IMR-90 (cell line): ENCODE data around the gene ATRAID. TPM values are rescaled to one million over a fixed set of nuclear protein-coding genes. Genes with fewer than 3 reads are reported as not detected.

Source experiments
- ATAC-seq: fragments of 200-7000 bp; cut with Tn5 transposase; 2 replicates; pipeline ENCODE4 v1.9.1; 2020; ENCODE audit warnings: low read depth, mild to moderate bottlenecking, moderate library complexity
- BruUV-seq: library from RNA; stranded (reverse); fragments of 400-500 nt; replicated peaks from 2 replicates; lab custom pipeline; 2021; lab: Mats Ljungman, UMichigan
- CTCF ChIA-PET: fragments of 300-600 bp; formaldehyde crosslinking; extraction: SDS; loops from one replicate; lab custom pipeline; 2021; ENCODE audit warnings: antibody characterized with exemption; lab: Yijun Ruan, JAX
- POLR2A ChIA-PET: fragments of 300-600 bp; sonication (Branson Sonifier 250); formaldehyde crosslinking; loops from one replicate; lab custom pipeline; 2022; ENCODE audit warnings: antibody characterized with exemption; ENCODE audit not compliant: unreplicated experiment; lab: Charles Lee
- DNase-seq: peaks from one replicate; pipeline ENCODE4 v3.0.0; 2013
- H2AFZ ChIP-seq: replicated peaks from 2 replicates; pipeline ENCODE3; 2013; ENCODE audit warnings: low read length, mild to moderate bottlenecking; ENCODE audit not compliant: poor library complexity
- H2AK5ac ChIP-seq: 2 replicates; pipeline ENCODE4 v1.6.1; 2013; ENCODE audit warnings: low read depth, low read length, inconsistent platforms
- H2AK9ac ChIP-seq: replicated peaks from 2 replicates; pipeline ENCODE3; 2013; ENCODE audit warnings: mild to moderate bottlenecking, low read depth, low read length, moderate library complexity; ENCODE audit not compliant: poor library complexity
- H2BK120ac ChIP-seq: 2 replicates; pipeline ENCODE4 v1.6.1; 2013; ENCODE audit warnings: low read depth, low read length, inconsistent platforms
- H2BK15ac ChIP-seq: 3 replicates; pipeline ENCODE4 v1.6.1; 2013; ENCODE audit warnings: low read depth, low read length, inconsistent platforms
- H2BK20ac ChIP-seq: 2 replicates; pipeline ENCODE4 v1.6.1; 2013; ENCODE audit warnings: low read depth, mild to moderate bottlenecking, inconsistent platforms, low read length, moderate library complexity
- H2BK5ac ChIP-seq: 2 replicates; pipeline ENCODE4 v1.6.1; 2013; ENCODE audit warnings: mild to moderate bottlenecking, low read depth, low read length, inconsistent platforms; ENCODE audit not compliant: poor library complexity, severe bottlenecking
- H3K14ac ChIP-seq: replicated peaks from 2 replicates; pipeline ENCODE4 v1.6.1; 2013; ENCODE audit warnings: low read depth, low read length, inconsistent platforms
- H3K18ac ChIP-seq: 2 replicates; pipeline ENCODE4 v1.6.1; 2013; ENCODE audit warnings: low read depth, low read length, control low read depth
- H3K23ac ChIP-seq: 2 replicates; pipeline ENCODE4 v1.6.1; 2013; ENCODE audit warnings: low read depth, low read length, inconsistent platforms
- H3K27ac ChIP-seq: 2 replicates; pipeline ENCODE4 v1.5.1; 2013; ENCODE audit warnings: mild to moderate bottlenecking, control low read depth, low read length; ENCODE audit not compliant: insufficient read depth
- H3K27me3 ChIP-seq: 2 replicates; pipeline ENCODE4 v1.6.1; 2013; ENCODE audit warnings: low read length; ENCODE audit not compliant: control insufficient read depth, insufficient read depth
- H3K36me3 ChIP-seq: 2 replicates; pipeline ENCODE4 v1.6.1; 2013; ENCODE audit warnings: low read length, mixed read lengths; ENCODE audit not compliant: control insufficient read depth, insufficient read depth
- H3K4ac ChIP-seq: 2 replicates; pipeline ENCODE4 v1.6.1; 2013; ENCODE audit warnings: low read depth, low read length, inconsistent platforms
- H3K4me1 ChIP-seq: 2 replicates; pipeline ENCODE4 v1.6.1; 2013; ENCODE audit warnings: low read length, mixed read lengths; ENCODE audit not compliant: control insufficient read depth, insufficient read depth
- H3K4me2 ChIP-seq: 2 replicates; pipeline ENCODE4 v1.6.1; 2013; ENCODE audit warnings: low read depth, mild to moderate bottlenecking, control low read depth, low read length, moderate library complexity
- H3K4me3 ChIP-seq: 2 replicates; pipeline ENCODE4 v1.5.1; 2013; ENCODE audit warnings: low read depth, mild to moderate bottlenecking, control low read depth, low read length, moderate library complexity; ENCODE audit not compliant: insufficient read depth
- H3K56ac ChIP-seq: 2 replicates; pipeline ENCODE4 v1.6.1; 2013; ENCODE audit warnings: low read length, inconsistent platforms; ENCODE audit not compliant: insufficient read depth; ENCODE audit errors: extremely low read depth
- H3K79me1 ChIP-seq, 2 experiments: 2 replicates each; pipeline ENCODE4 v1.6.1; 2013; ENCODE audit warnings: low read length in 2 of 2, inconsistent platforms in 1 of 2, low read depth in 1 of 2
- H3K9ac ChIP-seq: 2 replicates; pipeline ENCODE4 v1.6.1; 2013; ENCODE audit warnings: low read depth, low read length, control low read depth
- H3K9me1 ChIP-seq: 2 replicates; pipeline ENCODE4 v1.6.1; 2013; ENCODE audit warnings: low read length, inconsistent platforms; ENCODE audit not compliant: insufficient read depth
- H3K9me3 ChIP-seq: 2 replicates; pipeline ENCODE4 v1.6.1; 2013; ENCODE audit warnings: low read length; ENCODE audit not compliant: control insufficient read depth, insufficient read depth
- H4K20me1 ChIP-seq: 2 replicates; pipeline ENCODE4 v1.6.1; 2013; ENCODE audit warnings: low read length, inconsistent platforms; ENCODE audit not compliant: insufficient read depth
- H4K5ac ChIP-seq: 2 replicates; pipeline ENCODE4 v1.6.1; 2013; ENCODE audit warnings: mild to moderate bottlenecking, low read depth, low read length, control low read depth
- H4K8ac ChIP-seq, 2 experiments: 2 replicates each; pipeline ENCODE4 v1.6.1; 2013; ENCODE audit warnings: low read depth in 2 of 2, low read length in 2 of 2, control low read depth in 1 of 2, inconsistent platforms in 1 of 2
- H4K91ac ChIP-seq: 2 replicates; pipeline ENCODE4 v1.6.1; 2013; ENCODE audit warnings: low read depth, low read length, inconsistent platforms; ENCODE audit not compliant: insufficient read depth
- BHLHE40 ChIP-seq: fragments of 150-350 bp; IDR thresholded peaks from 2 replicates; pipeline ENCODE4 v1.6.1; 2016; ENCODE audit warnings: mild to moderate bottlenecking, low read depth, low read length
- CEBPB ChIP-seq: IDR thresholded peaks from 2 replicates; pipeline ENCODE4 v1.6.1; 2012; ENCODE audit warnings: low read depth, low read length, improper control_type of control experiment
- CHD1 ChIP-seq: IDR thresholded peaks from 2 replicates; pipeline ENCODE4 v1.6.1; 2012; ENCODE audit warnings: low read depth, low read length, improper control_type of control experiment
- FOS ChIP-seq: fragments of 150-350 bp; IDR thresholded peaks from 2 replicates; pipeline ENCODE4 v1.6.1; 2016; ENCODE audit warnings: low read depth, low read length
- MAFK ChIP-seq: IDR thresholded peaks from 2 replicates; pipeline ENCODE4 v1.6.1; 2012; ENCODE audit warnings: low read depth, low read length, improper control_type of control experiment
- MAZ ChIP-seq: IDR thresholded peaks from 2 replicates; pipeline ENCODE4 v1.6.1; 2012; ENCODE audit warnings: low read depth, mild to moderate bottlenecking, low read length, improper control_type of control experiment, moderate library complexity, borderline replicate concordance
- MXI1 ChIP-seq: IDR thresholded peaks from 2 replicates; pipeline ENCODE4 v1.6.1; 2012; ENCODE audit warnings: low read depth, mild to moderate bottlenecking, low read length, moderate library complexity, borderline replicate concordance
- NFE2L2 ChIP-seq: fragments of 150-350 bp; IDR thresholded peaks from 2 replicates; pipeline ENCODE4 v1.6.1; 2016; ENCODE audit warnings: low read depth, mild to moderate bottlenecking, low read length
- POLR2A ChIP-seq: IDR thresholded peaks from 2 replicates; pipeline ENCODE4 v1.6.1; 2012; ENCODE audit warnings: mild to moderate bottlenecking, low read depth, low read length
- RAD21 ChIP-seq: IDR thresholded peaks from 2 replicates; pipeline ENCODE4 v1.6.1; 2012; ENCODE audit warnings: low read length, improper control_type of control experiment
- RCOR1 ChIP-seq: IDR thresholded peaks from 2 replicates; pipeline ENCODE4 v1.6.1; 2012; ENCODE audit warnings: mild to moderate bottlenecking, low read length, improper control_type of control experiment; ENCODE audit not compliant: insufficient replicate concordance
- SMC3 ChIP-seq: fragments of 150-350 bp; IDR thresholded peaks from 2 replicates; pipeline ENCODE4 v1.6.1; 2016; ENCODE audit warnings: low read depth, mild to moderate bottlenecking, antibody characterized with exemption, low read length, moderate library complexity
- WGBS, 2 experiments: methylation state at CpG; one replicate each; pipeline versions ENCODE4 v1.1.5 to v1.1.7; 2013; ENCODE audit warnings: missing lambda C conversion rate in 2 of 2; ENCODE audit not compliant: insufficient read length in 1 of 2; ENCODE audit errors: extremely low coverage in 2 of 2; 5-methylcytosine and 5-hydroxymethylcytosine counted together
- dilution Hi-C: fragments of 300-500 bp; cut with HindIII; formaldehyde crosslinking; loops from one replicate; pipeline ENCODE4 v1.14.3; 2018; ENCODE audit warnings: low sequenced_read_pairs; ENCODE audit not compliant: unreplicated experiment
- in situ Hi-C: fragments of 300-500 bp; cut with MboI; formaldehyde crosslinking; loops from 3 replicates; pipeline ENCODE4 v1.14.3; 2019; ENCODE audit warnings: low sequenced_read_pairs, inconsistent platforms, mixed read lengths
- intact Hi-C: fragments of 100-400 bp; cut with micrococcal nuclease; formaldehyde crosslinking; loops from 2 replicates; pipeline ENCODE4 v1.10.0; 2022
- polyA plus RNA-seq, 3 experiments: library from polyadenylated mRNA; depleted of rRNA; stranded (reverse); fragments of >200 nt; gene quantifications; 2 replicates each; pipeline ENCODE4 v1.2.3, GENCODE V29; 2012; ENCODE audit warnings: low replicate concordance in 1 of 3
- total RNA-seq: library from RNA; depleted of rRNA; stranded (reverse); fragments of >200 nt; gene quantifications from 2 replicates; pipeline ENCODE4 v1.2.3, GENCODE V29; 2012
- TF ChIP-seq, protein P1 (sequence below): fragments of 150-350 bp; IDR thresholded peaks from 2 replicates; pipeline ENCODE4 v1.6.1; 2017; ENCODE audit warnings: mild to moderate bottlenecking, antibody characterized with exemption, low read length, low read depth
- TF ChIP-seq, protein P2 (sequence below): conservative IDR thresholded peaks from 2 replicates; pipeline ENCODE4 v1.5.1; 2012; ENCODE audit warnings: mild to moderate bottlenecking, low read depth, low read length, improper control_type of control experiment

The ATRAID gene
- total and polyA plus RNA-seq, 2 of the 4 experiments (the other 2 are of a cell fraction), result 138 to 173 TPM

DNA sequence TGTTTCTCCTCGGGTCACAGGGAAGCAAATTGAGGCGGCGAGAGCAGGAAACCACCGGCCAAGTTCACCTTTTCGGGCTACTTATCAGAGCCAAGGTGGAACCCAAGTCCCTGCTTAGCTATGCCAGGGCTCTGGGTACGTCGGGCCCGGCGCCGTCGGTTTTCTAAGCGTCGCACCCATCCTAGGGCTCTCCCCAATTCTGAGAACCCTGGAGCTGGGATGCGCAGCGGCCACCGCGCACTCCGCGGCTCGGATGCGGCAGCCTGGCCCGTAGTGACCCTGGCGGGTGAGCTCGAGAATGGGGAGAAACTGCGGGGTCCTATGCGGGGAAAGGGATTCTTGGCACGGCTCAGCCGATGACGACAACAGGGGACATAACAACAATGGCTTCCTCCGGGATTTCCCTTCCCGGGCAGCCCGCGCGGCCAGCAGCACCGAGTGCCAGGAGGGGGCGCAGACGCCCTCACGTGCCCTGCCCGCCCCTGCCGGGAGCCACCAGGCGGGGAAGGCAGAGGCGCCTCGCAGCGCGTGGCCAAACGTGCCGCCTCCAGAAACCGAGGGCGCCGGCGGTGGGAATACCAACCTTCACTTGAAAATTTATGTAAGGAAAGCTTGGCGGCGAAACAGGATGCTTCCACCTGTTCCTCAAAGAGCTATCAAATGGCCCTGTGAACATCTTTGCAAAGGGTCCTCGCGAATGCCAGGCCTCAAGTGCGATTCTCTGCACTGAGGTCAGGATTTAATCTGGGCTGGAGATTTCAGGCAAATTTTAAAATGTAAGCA is 53.1 kb downstream of the ATRAID start:
- H3K27ac ChIP-seq, result no peak overlapping the region
- no peaks in the 10 kb centered on the region for H3K79me1 ChIP-seq
- ChIA-PET CTCF (interaction anchor here (0.7 to 2.8 kb wide), 6 partner anchors 9 to 39 kb away, joined by 3 to 8 read pairs (median 4); no protein-coding TSS in a partner anchor), POLR2A (no interaction called here)
- H3K27me3 ChIP-seq, result peaks cover 82% of the 10 kb centered on the region
- dilution Hi-C loops (no loop called here), intact Hi-C loops (no loop called here), in situ Hi-C loops (no loop called here)
- peak overlapping the region; percentile 92 for H2AFZ ChIP-seq
- no peaks in the 10 kb centered on the region for H3K9me1 ChIP-seq
- no peak overlapping the region for H2BK120ac ChIP-seq
- H3K18ac ChIP-seq, result no peak overlapping the region
- H3K36me3 ChIP-seq, result no peaks in the 10 kb centered on the region
- H4K20me1 ChIP-seq, result no peaks in the 10 kb centered on the region
- no peak overlapping the region for H2BK20ac ChIP-seq
- peak overlapping the region; percentile 83 for H3K4me2 ChIP-seq
- H3K9me3 ChIP-seq, result no peaks in the 10 kb centered on the region; the same call in 1 of the 2 replicates
- TF ChIP-seq RCOR1 (no peak), FOS (no peak), BHLHE40 (peak; percentile 98), RAD21 (peak; percentile 50), NFE2L2 (no peak), MXI1 (peak; percentile 40; the same call in 1 of the 2 replicates), CHD1 (no peak), CEBPB (no peak), MAFK (no peak), POLR2A (no peak), MAZ (peak; percentile 46; the same call in 1 of the 2 replicates), SMC3 (peak; percentile 47)
- TF ChIP-seq, protein P1, sequence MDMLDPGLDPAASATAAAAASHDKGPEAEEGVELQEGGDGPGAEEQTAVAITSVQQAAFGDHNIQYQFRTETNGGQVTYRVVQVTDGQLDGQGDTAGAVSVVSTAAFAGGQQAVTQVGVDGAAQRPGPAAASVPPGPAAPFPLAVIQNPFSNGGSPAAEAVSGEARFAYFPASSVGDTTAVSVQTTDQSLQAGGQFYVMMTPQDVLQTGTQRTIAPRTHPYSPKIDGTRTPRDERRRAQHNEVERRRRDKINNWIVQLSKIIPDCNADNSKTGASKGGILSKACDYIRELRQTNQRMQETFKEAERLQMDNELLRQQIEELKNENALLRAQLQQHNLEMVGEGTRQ, result peak; percentile 81
- TF ChIP-seq, protein P2, sequence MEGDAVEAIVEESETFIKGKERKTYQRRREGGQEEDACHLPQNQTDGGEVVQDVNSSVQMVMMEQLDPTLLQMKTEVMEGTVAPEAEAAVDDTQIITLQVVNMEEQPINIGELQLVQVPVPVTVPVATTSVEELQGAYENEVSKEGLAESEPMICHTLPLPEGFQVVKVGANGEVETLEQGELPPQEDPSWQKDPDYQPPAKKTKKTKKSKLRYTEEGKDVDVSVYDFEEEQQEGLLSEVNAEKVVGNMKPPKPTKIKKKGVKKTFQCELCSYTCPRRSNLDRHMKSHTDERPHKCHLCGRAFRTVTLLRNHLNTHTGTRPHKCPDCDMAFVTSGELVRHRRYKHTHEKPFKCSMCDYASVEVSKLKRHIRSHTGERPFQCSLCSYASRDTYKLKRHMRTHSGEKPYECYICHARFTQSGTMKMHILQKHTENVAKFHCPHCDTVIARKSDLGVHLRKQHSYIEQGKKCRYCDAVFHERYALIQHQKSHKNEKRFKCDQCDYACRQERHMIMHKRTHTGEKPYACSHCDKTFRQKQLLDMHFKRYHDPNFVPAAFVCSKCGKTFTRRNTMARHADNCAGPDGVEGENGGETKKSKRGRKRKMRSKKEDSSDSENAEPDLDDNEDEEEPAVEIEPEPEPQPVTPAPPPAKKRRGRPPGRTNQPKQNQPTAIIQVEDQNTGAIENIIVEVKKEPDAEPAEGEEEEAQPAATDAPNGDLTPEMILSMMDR, result peak; percentile 63
- no peak overlapping the region for H2AK9ac ChIP-seq
- no TSS peak for BruUV-seq
- WGBS, 2 experiments, result 4% methylated on average over 44 of the region's 56 CpGs; no CpG with 5 or more reads in 1 of the 2 experiments
- H3K9ac ChIP-seq, result no peak overlapping the region
- no peak overlapping the region for H3K14ac ChIP-seq
- no peak overlapping the region for H3K4ac ChIP-seq
- H2BK15ac ChIP-seq, result no peak overlapping the region
- no peak overlapping the region for H4K8ac ChIP-seq
- ATAC-seq (peak; percentile 75), DNase-seq (peak; percentile 35)
- peaks cover 4% of the 10 kb centered on the region; the same call in 1 of the 2 replicates for H3K4me1 ChIP-seq
- no peak overlapping the region for H2BK5ac ChIP-seq
- H3K4me3 ChIP-seq, result peak overlapping the region; percentile 34
- H2AK5ac ChIP-seq, result no peak overlapping the region
- no peak overlapping the region for H3K56ac ChIP-seq
- no peak overlapping the region for H4K91ac ChIP-seq
- no peak overlapping the region for H4K5ac ChIP-seq
- H3K23ac ChIP-seq, result no peak overlapping the region
